Raji (cell line): ENCODE measurements around the gene RGS3.

Experiments
- POLR2A ChIP-seq: IDR thresholded peaks from 2 replicates; pipeline ENCODE4 v1.6.1; 2011; ENCODE audit warnings: low read depth, low read length, control low read depth; ENCODE audit not compliant: insufficient read depth

Gene RGS3

GRCh38 chr9:113454914-113455761 is 8.4 kb upstream of the RGS3 start:
- TF ChIP-seq POLR2A = no peak

- TF ChIP-seq POLR2A = no peak
Observed at GRCh38 chr9:113456235-113456634, 7.3 kb upstream of the RGS3 start.

- no peak for TF ChIP-seq POLR2A
Observed at GRCh38 chr9:113461285-113461684, 2.2 kb upstream of the RGS3 start.

- TF ChIP-seq POLR2A = no peak
Observed at GRCh38 chr9:113461943-113462342, 1.6 kb upstream of the RGS3 start.

- no peak for TF ChIP-seq POLR2A
Observed at GRCh38 chr9:113462781-113463286, 693 bp upstream of the RGS3 start.

- no peak for TF ChIP-seq POLR2A
Observed at GRCh38 chr9:113464286-113464660, 746 bp downstream of the RGS3 start.

- no peak for TF ChIP-seq POLR2A
Observed at GRCh38 chr9:113465599-113466140, 2.1 kb downstream of the RGS3 start.

GRCh38 chr9:113467183-113467582 is 3.7 kb downstream of the RGS3 start:
- no peak for TF ChIP-seq POLR2A

- no peak for TF ChIP-seq POLR2A
Observed at GRCh38 chr9:113468716-113469448, 5.4 kb downstream of the RGS3 start.

GRCh38 chr9:113471143-113471542 is 7.6 kb downstream of the RGS3 start:
- TF ChIP-seq POLR2A = no peak

- no peak for TF ChIP-seq POLR2A
Observed at GRCh38 chr9:113471566-113471965, 8.0 kb downstream of the RGS3 start.

GRCh38 chr9:113472199-113472598 is 8.7 kb downstream of the RGS3 start:
- no peak for TF ChIP-seq POLR2A

- TF ChIP-seq POLR2A = no peak
Observed at GRCh38 chr9:113474360-113475028, 11.0 kb downstream of the RGS3 start.

- no peak for TF ChIP-seq POLR2A
Observed at GRCh38 chr9:113475031-113475430, 11.5 kb downstream of the RGS3 start.

GRCh38 chr9:113475992-113476391 is 12.5 kb downstream of the RGS3 start:
- TF ChIP-seq POLR2A = no peak
